SK-MEL-5 (cell line): ENCODE data around the gene P3H3. TPM values are rescaled to one million over a fixed set of nuclear protein-coding genes. Genes with fewer than 3 reads are reported as not detected.

ENCODE experiments used
- DNase-seq: peaks from one replicate; pipeline ENCODE4 v3.0.0-alpha.2; 2016; ENCODE audit warnings: low read depth, low spot score
- in situ Hi-C: cut with HindIII; loops from 2 replicates; pipeline ENCODE4 v1.10.0; 2016; ENCODE audit warnings: low sequenced_read_pairs, high pct_unique_total_duplicates, low pct_unique_long_range_greater_than_20kb
- polyA plus RNA-seq, 2 experiments: library from polyadenylated mRNA; depleted of rRNA; stranded (reverse); fragments of >200 nt; gene quantifications; 2 replicates each; pipeline ENCODE4 v1.2.3, GENCODE V29; 2015
- total RNA-seq: library from RNA; depleted of rRNA; stranded (reverse); fragments of >200 nt; shearing (Covaris generic); gene quantifications from 2 replicates; pipeline ENCODE4 v1.2.3, GENCODE V29; 2014; rRNA removed

Gene P3H3
- 10.3 and 10.8 TPM in 2 replicates for total RNA-seq
- 28.0 and 31.1 TPM in 2 replicates for polyA plus RNA-seq (2015; cell fraction: cytosol; rRNA removed)
- 50.3 and 52.4 TPM in 2 replicates for polyA plus RNA-seq (2015; cell fraction: nucleus; rRNA removed)

- peak; percentile 30 for DNase-seq
- in situ Hi-C loops, result no loop called here
Observed at GRCh38 chr12:6827982-6828780, at the start of gene P3H3. TSS of gene P3H3 (plus strand) at chr12:6828407. CDS start at chr12:6828441, 34 bp downstream.

- peak; percentile 96 for DNase-seq
- in situ Hi-C loops, result no loop called here
Observed at GRCh38 chr12:6778574-6779550, 49.3 kb upstream of the P3H3 start.

- no peak for DNase-seq
- in situ Hi-C loops, result no loop called here
Observed at GRCh38 chr12:6779708-6780432, 48.3 kb upstream of the P3H3 start.

GRCh38 chr12:6780573-6780972, 47.6 kb upstream of the P3H3 start:
- DNase-seq, result no peak
- in situ Hi-C loops, result no loop called here

- in situ Hi-C loops, result no loop called here
- no peak for DNase-seq
Observed at GRCh38 chr12:6782119-6782518, 46.1 kb upstream of the P3H3 start.

- in situ Hi-C loops, result no loop called here
Observed at GRCh38 chr12:6782850-6783566, 45.2 kb upstream of the P3H3 start.

GRCh38 chr12:6783828-6784227, 44.4 kb upstream of the P3H3 start:
- no peak for DNase-seq
- in situ Hi-C loops, result no loop called here

More at GRCh38 chr12:6782850-6783566, 45.2 kb upstream of the P3H3 start:
- DNase-seq, result no peak

GRCh38 chr12:6784296-6784695, 43.9 kb upstream of the P3H3 start:
- in situ Hi-C loops, result no loop called here
- DNase-seq, result no peak

GRCh38 chr12:6784761-6785160, 43.4 kb upstream of the P3H3 start:
- in situ Hi-C loops, result no loop called here
- DNase-seq, result no peak

- DNase-seq, result no peak
- in situ Hi-C loops, result no loop called here
Observed at GRCh38 chr12:6786416-6787094, 41.7 kb upstream of the P3H3 start.

GRCh38 chr12:6787309-6787708, 40.9 kb upstream of the P3H3 start:
- in situ Hi-C loops, result no loop called here
- no peak for DNase-seq

GRCh38 chr12:6788972-6789924, 39.0 kb upstream of the P3H3 start, which contains the start of gene CD4:
TSS of gene CD4 (plus strand) at chr12:6789528. CDS start at chr12:6800139, 10,611 bp downstream.
- DNase-seq, result no peak
- in situ Hi-C loops, result no loop called here

- DNase-seq, result no peak
- in situ Hi-C loops, result no loop called here
Observed at GRCh38 chr12:6790496-6791150, 37.6 kb upstream of the P3H3 start.

GRCh38 chr12:6791931-6792520, 36.2 kb upstream of the P3H3 start:
- DNase-seq, result no peak
- in situ Hi-C loops, result no loop called here
